GF-D8 (cell line): ENCODE measurements around the gene AATK.

Experiments used
- DNase-seq: peaks from one replicate; lab custom pipeline; 2025; lab: John Stamatoyannopoulos, UW

Gene AATK

DNA sequence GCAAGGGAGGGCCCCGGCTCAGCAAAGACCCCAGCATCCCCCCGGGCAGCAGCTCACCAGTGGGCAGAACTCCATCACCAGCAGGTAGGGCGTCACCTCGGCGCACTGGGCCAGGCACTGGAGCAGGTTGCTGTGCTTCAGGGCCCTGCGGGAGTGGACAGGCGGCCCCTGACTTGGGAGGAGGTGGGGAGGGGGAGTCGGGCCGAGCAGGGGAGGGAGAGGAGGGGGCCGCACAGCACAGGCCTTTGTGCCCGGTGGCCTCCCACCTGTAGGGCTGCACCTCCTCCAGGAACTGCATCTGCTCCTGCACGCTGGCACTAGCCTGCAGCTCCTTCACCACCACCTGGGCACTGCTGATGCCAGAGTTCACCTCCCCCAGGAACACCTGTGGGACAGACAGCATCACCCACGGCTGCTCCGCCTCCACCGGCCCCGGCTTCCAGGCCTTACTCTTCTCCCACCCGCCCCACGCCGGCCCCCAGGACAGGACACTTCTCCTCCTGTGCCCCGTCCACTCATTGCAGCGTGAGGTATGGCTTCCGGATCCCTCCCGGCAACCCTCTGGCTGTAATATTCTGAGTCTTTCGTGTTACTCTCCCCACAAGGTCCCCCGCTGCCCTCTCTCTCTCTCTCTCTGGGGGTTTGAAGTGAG is 38.4 kb downstream of the AATK start:
- no peak for DNase-seq

DNA sequence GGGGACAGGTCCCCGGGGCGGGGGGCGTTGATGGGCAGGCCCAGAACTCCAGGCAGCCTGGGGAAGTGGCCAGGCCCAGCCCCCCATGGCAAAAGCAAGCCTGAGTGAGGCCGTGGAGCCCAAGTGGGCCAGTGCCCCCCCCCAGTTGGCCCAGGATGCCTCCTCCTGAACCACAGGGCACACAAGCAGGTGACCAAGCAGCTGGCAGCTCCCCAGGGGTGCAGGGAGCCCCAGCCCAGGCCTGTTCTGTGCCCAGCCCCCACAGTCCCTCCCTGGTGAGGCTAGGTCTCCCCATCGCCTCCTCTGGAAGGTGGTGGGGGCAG is 38.9 kb downstream of the AATK start:
- no peak for DNase-seq

DNA sequence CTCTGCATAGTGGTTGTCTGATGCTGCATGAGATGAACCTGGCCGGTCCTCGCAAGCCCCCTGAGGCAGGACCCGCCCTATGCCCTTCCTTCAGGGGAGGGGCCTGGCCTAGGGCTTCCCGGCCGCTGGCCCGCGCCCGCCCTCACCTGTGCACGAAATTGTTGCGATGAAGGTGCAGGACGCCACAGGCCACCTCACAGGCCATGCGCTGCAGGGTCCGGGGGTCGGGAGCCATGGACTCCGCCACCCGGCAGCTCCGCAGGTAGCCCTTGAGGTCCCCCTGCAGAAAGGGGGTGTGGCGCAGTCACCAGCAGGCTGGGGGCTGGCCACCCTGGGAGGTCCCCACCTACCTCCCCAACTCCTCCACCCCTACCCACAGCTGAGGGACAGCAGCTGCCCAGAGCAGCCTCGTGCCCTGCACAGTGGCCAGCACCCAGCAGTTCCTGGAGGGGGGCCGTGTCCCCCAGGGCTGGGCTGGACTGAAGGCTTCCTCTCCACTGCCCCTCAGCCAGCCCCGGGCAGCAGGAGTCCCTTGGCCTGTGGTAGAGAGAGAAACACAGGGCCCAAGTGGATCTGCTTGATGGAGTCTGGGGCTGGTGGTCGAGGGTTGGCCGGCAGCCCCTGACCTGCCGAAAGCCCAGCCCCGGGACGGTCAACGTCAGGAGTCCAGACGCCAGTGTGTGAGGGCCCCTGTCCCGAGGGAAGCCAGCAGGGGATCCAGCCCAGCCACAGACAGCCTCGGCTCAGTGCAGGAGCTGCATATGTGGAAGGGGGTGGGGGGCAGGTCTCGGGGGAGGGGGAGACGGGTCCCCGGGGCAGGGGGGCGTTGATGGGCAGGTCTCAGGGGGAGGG is 39.5 kb downstream of the AATK start:
- DNase-seq, result no peak

DNA sequence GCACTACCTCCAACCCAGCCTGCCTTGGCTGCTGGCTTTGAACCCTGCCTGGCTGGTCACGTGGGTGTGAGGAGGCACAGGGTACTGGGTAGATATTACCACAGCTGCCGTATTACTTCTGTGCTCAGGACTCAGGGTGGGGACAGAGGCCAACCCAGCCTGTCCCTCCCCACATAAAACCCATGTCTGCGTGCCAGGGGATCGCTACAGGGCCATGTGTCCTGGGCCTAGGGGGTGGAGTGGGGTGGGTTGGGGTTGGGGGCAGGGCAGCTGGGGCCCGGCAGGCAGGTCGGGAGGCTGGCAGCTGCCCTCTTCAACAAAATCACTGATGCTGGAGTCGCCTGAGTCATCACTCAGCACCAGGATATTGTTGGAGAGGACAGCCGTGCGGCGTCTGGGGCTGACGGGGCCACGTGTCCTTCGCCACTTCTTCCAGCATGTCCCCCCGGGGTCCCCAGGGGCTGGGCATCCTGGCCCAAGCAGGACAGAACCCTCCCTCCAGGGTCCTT is 40.4 kb downstream of the AATK start:
- DNase-seq, result no peak

DNA sequence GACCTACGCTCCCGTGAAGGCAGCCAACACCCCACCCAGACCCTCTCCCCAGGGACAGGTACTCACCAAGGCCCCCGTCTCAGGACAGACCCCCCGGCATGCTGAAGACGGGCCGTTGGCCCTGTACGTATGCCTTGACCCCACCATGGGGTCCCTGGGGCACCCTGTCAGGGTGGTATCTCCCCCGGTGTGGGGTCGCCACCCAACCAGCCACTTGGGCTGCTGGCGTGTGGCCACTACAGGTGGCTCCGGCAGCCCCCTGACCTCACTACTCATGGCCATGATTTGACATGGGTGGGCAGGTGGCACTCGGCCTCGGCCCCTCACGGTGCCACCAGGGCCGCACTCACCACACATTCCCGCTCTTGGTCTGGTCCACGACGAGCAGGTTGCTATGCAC is 41.6 kb downstream of the AATK start:
- DNase-seq, result no peak

DNA sequence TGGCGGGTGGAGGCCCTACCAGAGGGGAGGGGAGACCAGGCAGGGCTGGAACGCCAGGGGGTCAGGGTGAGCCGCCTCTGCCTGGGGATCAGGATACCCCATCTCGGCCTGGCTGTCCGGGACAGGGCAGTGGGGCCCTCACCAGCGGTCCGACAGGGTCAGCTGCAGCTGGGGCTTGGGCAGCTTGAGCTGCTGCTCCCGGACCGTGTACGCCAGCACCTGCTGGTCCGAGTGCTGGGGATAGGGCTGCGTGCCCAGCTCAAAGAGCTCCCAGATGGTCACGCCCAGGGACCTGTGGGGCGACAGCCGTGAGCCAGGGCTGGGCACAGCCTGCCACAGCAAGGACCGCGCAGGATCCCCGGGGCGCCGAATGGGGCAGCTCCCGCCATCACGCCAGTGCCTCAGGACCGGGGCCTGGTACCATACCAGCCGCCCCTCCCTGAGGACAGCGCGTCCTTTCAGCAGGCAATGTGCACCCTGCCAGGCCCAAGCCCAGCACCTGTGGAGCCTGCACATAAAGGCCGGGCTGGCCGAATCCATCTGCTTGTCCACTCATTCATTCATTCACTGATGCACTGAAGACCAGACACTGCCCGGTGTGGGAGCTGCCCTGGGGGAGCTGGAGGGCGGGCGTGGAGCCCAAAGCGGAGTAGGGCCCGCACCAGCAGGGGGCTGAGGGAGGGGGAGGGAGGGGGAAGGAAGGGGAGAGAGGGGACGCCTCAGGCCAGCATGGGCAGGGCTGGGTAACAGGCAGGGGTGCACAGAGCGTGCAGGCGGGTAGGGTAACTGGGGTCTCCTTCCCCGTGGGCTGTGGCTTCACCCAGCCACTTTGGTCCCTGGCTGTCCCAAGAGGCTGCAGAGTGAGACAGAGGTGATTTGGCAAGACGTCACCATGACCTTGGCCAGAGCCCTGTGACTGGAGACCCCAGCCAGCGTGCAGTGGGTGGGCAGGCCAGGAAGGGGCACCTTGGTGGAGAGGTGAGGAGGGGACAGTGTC is 42.7 kb downstream of the AATK start:
- no peak for DNase-seq

DNA sequence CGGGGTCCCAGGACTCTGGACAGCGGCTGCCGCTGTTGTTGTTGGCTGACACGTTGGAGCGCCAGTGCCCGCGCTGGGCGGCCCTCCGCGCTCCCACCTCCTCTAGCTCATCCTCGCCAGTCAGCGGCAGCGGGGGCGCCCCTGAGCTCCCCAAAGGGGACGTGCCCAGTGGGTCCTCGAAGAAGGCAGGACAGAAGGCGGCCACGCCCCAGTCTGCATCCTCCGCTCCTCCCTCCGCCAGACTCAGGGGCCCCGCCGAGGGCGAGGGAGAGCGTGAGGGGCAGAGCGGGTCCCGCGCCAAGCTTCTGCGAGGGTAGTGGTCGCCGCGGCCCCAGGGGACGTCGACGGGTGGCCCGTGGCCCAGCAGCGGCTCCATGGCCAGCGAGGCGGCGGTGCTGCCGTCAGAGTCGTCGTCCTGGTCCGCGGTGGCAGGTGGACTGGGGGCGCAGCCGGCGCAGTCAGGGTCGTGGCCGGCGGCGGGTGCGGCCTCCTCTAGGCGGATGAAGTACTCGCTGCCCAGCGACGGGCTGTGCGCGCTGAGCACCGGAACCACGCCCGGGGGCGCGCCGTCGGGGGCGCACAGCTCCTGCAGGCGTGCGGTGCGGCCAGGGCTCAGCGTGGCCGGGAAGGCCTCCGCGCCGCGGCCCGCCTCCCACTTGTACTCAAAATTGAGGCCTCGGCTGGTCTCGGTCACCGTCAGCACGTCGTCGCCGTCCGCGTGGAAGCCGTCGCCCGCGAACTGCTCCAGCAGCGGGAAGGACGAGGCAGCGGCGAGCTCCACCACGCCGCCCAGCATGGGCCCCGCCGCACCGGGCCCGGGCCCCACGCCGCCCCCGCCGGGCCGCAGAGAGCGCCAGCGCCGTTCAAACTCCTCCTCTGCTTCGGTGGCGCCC is 43.9 kb downstream of the AATK start:
- no peak for DNase-seq

DNA sequence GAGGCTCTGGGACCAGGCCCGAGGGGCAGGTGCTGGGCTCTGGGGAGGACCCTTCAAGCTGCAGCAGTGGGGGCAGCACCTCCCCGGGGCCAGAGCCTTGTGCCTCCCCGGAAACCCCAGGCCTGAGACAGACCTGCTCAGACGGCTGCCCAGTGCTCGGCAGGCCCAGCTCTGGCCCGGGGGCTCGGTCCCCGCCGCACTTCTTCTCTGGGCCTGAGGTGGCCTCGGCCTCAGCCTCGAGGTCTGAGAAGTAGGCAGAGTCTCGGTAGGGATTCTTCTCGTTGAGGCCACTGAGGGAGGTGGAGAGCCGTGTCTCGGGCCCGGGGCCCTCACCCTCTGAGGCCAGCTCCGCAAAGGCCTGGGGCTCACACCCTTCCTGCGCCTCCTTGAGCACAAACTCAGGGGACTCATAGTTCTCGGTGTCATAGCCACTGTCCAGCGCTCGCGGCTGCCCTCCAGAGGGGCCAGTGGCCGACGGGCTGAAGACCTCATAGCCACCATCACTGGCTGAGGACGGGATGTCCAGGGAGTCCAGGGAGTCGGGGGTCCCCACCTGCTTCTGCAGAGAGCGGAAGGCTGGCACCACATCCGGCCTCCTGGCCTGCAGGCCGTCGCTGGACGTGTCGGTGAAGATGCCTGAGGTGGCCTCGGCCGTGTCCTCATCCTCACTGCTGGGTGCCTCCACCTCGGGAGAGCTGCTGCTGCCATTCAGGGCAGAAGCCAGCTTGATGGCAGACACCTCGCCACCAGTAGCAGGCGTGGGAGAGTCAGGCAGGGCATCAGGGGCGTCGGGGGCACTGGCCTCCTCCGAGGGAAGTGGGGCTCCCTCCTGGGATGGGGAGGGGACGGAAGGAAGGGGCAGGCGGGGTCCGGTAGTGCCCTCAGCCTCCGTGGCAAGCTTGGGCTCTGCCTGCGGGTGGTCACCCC is 45.1 kb downstream of the AATK start:
- no peak for DNase-seq

DNA sequence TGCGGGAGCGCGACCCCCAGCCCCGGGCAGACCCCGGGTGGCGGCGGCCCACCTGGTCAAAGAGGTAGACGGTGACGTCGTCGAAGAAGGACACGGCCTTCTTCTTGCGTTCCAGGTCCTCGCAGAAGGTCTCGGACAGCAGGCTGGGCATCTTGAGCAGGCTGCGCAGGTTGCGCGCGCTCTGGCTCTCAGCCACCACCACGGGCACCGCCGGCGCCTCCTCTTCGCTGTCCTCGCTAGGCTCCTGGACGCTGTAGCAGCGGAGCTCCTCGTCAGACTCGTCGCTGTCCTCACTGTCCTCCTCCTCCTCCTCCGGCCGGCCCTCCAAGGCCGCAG is 45.9 kb downstream of the AATK start:
- DNase-seq, result no peak

DNA sequence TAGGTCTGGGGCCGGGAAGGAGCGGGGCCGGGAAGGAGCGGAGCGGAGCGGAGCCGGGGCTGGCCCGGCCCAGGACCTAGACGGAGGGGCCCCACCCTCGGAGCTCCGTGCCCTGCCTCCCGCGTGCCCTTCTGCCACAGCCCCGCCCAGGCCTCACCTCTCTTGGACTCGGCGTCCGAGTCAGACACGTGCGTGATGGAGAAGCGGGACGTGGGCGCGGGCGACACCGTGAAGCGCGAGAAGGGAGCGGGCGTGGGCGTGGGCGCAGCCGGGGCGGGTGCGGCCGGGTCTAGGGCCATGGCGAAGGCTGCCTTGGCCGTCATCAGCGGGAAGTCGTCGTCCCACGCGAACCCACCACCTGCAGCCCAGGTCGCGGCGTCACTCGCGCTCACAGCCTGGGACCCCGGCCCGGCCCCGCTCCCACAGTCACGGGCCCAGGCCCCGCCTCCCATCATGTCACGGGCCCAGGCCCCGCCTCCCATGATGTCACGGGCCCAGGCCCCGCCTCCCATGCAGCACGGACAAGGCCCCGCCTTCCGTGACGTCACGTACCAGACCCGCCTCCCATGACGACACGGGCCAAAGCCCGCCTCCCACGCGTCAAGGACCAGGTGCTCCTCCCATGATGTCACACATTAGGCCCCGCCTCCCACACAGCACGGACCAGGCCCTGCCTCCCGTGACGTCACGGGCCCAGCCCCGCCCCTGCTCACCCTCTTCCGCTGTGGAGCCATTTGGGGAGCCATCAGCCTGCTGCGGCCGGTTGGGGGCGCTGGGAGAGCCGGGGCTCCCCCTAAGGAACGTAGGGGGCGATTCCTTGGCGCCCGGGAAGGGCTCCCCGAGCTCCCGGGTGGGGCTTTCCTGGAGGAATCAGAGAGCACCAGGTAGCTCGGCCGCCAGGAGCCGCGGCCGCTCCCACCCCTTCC is 46.5 kb downstream of the AATK start:
- DNase-seq, result no peak

DNA sequence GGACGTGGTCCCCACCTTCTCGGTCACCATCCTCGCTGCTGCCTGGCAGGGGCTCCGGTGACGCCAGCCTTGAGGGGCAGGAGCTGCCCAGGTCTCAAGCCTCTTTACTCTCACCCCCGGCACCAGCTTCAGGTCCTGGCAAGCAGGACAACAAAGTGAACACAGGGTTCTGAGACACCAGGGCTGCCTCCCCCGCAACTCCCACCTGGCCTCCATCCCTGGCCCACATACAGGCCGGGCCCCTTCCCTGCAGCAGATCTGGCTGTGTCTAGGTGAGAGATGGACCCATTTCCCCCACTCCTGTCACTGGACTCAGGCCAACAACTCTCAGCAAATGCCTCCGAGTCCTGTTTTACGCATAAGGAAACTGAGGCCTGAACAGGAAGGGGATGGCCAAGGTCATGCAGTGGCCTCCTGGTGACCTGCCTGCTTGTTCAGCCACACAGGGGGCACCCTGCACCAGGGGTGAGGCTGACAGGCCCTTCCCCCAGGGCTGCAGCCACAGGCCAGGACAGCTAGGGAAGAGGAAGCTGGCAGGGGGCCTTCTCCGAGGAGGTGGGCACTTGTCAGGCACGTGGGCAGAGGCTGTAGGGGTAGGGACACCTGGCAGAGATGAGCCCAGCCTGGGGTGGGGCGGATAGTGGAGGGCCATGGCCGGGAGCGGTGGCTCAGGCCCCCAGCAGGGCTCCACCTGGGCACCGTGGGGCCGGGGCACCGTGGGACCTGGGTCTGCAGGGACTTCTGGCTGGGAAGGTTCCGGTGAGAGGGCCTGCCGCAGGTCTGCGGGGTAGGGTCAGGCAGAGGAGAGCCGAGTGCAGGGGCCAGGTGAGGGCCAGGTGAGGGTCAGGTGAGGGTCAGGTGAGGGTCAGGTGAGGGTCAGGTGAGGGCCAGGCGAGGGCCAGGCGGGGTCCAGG is 47.5 kb downstream of the AATK start:
- DNase-seq, result no peak

DNA sequence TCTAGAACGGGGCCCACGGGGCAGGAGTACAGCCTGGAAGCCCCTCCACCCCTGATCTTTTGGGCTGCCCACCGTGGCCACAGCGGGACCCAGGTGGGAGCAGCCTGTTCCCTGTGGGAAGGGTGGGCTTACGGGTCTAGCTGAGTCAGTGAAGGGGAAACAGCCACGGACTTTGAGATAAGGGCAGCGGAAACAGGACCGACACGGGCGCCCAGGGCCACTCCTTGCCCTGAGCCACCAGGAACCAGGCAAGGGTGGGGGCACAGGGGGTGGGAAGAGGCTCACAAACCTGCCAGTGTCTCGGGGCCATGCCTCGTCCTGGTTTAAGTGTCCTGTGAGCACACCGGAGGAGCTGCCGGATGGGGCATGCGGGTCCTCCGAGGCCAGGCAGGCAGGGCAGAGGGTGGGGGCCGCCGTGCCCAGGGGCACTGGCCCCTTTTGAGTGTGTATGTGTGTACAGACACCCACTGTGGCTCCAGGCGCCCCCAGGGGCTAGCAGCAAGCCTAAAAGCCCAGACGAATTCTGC is 48.3 kb downstream of the AATK start:
- DNase-seq, result no peak

DNA sequence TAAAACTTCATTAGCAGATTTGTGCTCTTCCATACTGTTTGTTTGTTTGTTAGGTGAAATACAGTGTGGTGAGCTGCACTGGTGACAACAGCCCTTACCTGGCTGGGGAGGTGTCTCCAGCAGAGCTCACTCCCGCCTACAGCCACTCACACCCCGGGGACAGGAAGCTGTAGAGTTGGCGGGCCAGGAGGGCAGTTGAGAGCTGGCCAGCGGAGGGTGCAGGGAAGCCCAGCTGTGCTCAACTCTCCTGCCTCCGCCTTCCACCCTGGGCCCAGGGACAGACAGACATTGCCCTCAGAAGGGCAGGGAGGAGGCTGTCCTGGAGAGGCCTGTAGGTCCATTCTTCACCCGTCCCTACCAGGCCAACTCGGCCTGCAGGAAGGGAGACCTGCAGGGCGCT is 49.3 kb downstream of the AATK start:
- no peak for DNase-seq

DNA sequence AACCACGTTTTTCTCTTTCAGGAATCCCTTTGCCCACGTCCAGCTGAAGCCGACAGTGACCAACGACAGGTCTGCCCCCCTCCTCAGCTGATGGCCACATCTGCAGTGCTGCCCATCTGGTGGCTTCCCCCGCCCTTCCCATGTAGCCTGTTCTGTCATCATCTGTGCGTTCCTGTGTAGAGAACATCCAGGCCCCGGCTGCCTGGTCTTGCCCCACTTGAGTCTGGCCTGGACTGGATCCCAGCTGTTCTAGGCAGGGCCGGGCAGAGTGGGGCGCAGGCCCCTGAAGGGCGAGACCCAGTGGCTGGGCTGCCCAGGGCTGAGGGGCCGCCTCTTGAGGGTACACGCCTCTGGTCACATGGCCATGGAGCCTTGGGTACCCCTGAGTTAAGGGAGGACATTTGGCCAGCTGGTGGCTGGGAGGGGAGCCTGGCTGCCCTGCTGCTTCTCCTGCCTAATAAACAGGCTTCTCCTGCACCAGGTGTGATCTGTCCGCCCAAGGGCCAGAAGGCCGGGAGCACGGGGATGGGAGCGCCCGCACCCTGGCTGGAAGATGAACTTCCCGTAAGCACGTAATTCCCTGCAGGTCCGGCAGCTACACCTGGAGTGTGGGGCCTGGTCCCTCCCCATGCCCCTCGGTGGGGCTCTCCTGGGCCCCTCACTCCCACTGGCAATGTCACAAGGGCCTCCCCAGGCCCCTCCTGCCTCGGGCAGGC is 50.1 kb downstream of the AATK start:
- no peak for DNase-seq

DNA sequence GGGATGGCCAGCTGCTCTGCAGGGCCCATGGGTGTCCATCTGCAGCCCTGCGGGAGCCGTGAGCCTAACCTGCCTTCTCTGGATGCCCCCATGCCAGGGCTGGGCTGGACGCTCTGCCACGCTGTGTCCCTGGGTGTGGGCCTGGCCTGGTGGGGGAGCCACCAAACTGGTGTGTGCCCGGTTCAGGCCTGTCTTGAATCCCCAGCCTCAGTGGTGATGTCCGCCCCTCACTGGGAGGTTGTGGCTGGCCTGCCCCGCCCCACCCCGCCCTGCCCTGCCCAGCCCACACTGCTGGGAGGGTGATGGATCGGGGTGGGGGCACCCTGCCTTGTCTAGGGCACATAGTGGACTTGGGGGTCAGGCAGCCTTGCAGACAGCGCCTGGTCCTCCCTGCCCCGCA is 50.8 kb downstream of the AATK start:
- no peak for DNase-seq

DNA sequence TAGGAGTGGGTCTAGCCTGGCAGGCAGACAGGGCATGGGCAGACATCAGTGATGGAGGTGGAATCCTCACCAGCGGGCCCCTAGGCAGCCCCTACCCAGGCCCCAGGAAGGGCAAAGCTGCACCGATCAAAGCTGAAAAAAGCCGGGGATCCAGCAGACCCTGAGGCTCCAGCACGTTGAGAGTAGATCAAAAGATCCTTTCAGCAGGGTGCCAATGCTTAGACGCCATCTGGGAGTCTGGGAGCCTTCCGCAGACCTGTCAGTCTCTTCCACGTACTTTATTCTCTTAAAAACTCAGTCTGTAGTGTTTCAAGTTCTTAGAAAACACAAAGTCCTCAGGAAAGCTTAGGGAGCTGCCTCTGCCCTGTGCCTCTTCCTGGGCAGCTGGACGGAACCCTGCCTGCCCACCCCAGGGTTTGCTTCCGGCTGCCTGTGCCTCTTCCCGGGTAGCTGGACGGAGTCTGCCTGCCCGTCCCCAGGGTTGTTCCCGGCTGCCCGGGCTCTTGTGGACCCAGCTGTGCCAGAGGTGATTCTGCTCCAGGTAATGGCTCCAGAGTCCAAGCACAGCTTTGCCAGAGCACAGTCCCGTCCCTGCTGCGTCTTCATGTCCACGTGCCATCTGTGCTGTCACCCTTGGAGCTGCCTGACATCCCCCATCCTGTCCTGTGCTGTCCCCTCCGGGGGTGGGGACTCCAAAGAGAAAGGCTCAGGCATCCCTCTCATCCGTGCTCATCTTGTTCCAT is 51.5 kb downstream of the AATK start:
- no peak for DNase-seq
